Left lobe of liver (tissue), 2 donors: ENCODE data around the gene TRAM2. TPM values are rescaled to one million over a fixed set of nuclear protein-coding genes. Genes with fewer than 3 reads are reported as not detected.
"Not testable (repeated sequence)": the region's sequence is repeated elsewhere in the genome, so short reads cannot be mapped to it uniquely, and the experiment has no call there.

Experiments used
- ATAC-seq: fragments of 200-7000 bp; cut with Tn5 transposase; one replicate; pipeline ENCODE4 v1.9.1; 2020; ENCODE audit warnings: mild to moderate bottlenecking, moderate library complexity
- DNase-seq: peaks from one replicate; pipeline ENCODE4 v3.0.0-alpha.2; 2020; ENCODE audit warnings: low spot score
- total RNA-seq: library from RNA; stranded (reverse); gene quantifications from one replicate; pipeline ENCODE4 v1.2.1, GENCODE V29; 2021
- donor health status: DM: no; HTN: no; CAD: no; lungs with moderate emphysema.
- donor health status: DM: no; HTN: yes; CAD: no.

Gene TRAM2
- total RNA-seq, 1 donor from 2014 or later, result 17.3 TPM

DNA sequence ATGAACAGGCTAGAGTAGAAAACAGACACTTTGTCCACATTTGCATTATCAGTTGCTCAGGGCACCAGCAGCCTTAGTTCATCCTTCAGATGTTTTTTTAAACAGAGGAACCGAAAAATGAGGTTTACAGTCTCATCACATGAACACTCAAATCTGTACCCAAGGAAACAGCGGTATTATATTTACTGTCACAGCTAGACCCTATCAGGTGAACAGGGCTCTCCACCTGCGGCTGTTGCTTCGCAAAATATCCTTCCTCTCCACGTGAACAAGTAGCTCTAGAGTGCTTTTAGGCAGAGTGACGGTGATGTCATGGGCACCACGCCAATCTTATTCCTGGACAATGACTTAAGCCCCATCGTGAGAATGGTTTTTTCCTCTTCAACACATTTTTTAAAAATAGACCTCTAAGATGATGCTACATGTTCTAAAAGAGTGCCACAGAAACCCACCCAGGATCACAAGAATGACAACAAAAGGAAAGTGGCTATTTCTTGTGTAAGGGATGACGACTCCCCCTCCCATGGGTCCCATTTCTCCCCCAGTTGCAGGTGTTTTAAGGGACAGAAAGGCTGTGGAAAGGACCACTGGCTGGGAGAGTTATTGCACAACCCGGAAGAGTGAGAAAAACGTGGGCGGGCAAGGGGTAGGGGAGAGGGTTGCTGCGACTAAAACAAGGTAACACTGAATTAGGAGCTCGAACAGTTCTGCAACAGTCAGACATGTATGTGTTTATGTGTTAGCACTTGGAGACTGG is 79.0 kb downstream of the TRAM2 start:
- DNase-seq (no peak), ATAC-seq (no peak)

DNA sequence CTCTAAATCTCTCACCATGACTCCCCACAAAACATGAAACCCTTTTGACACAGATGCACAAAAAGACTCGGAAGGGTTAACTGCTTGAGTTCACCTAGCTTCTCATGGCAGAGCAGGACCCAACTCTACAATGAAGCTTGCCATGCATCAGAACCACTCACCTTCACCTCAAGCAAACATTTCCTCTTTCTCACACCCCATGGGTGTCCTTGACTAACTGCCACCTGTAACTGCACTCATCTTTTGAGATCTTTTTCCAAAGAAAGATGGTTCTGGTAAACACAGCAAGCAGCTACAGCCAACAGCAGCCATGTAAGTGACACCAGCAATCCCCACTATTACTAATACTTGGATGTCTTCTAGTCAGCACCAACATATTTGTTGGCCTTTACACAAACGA is 80.2 kb downstream of the TRAM2 start:
- ATAC-seq, result no peak

DNA sequence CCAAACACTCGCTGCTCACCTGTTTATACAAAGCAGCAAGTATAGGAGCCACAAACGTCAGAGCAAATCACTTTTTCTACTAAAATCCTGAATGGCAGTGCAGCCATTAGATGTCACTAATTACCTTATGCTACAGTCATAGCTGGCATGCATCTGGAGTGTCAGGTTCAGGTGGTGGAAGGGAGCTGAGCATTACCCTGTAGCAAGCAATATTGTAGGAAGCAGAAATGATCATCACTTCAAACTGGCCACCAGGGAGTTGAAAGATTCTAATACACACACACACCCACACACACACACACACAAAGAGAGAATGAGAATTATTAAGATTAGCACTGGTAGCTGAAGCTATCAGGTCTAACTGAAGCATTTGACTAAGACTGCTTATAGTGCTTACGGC is 80.9 kb downstream of the TRAM2 start:
- DNase-seq (no peak), ATAC-seq (peak; percentile 62)

More for the DNA sequence above, 80.2 kb downstream of the TRAM2 start:
- DNase-seq, result no peak

DNA sequence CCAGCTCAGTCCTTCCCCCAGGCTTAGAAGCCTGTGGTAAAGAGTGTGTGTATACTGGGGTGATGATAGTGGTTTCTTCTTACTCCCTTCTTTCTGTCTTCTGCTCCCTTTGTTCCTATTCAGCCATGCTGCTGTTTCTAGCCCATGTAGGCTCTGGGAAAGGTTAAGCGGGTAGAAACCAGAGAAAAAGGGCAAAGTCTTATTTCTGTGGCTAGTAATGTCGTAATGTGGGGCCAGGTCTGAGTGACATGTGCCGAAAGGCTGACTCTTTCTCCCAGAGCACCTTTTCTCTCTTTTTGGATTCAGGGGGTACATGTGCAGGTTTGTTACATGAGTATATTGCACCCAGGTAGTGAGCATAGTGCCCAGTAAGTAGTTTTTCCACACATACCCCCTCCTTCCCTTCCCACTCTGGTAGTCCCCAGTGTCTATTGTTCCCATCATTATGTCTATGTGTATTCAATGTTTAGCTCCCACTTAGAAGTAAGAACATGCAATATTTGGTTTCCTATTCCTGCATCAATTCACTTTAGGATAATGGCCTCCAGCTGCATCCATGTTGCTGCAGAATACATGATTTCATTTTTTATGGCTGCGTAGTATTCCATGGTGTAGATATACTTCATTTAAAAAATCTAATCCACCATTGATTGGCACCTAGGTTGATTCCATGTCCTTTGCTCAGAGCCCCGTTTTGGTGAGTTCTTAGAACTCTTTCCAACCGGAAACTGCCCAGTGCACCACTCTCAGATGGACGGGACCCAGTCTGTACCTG is 82.4 kb downstream of the TRAM2 start:
- peak; percentile 87 for ATAC-seq
- no peak for DNase-seq

DNA sequence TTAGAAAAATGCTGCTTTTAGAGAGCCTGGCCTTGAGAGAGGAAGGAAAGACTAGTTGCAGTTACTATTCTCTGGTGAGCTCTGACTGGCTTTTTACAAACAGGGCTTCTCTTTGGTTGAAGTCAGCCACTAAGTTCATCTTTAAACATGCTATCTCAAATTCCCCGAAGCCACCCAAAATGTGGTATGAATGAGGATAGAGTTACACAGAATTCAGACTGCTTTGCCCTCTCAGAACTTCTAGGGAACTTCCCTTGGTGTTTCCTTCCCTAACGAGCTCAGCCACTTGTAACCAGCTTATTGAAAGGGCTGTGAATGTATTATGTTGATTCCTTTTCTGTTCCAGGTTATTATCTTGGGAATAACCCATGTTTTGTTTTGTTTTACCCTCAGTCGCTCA is 83.2 kb downstream of the TRAM2 start:
- DNase-seq (no peak), ATAC-seq (no peak)

DNA sequence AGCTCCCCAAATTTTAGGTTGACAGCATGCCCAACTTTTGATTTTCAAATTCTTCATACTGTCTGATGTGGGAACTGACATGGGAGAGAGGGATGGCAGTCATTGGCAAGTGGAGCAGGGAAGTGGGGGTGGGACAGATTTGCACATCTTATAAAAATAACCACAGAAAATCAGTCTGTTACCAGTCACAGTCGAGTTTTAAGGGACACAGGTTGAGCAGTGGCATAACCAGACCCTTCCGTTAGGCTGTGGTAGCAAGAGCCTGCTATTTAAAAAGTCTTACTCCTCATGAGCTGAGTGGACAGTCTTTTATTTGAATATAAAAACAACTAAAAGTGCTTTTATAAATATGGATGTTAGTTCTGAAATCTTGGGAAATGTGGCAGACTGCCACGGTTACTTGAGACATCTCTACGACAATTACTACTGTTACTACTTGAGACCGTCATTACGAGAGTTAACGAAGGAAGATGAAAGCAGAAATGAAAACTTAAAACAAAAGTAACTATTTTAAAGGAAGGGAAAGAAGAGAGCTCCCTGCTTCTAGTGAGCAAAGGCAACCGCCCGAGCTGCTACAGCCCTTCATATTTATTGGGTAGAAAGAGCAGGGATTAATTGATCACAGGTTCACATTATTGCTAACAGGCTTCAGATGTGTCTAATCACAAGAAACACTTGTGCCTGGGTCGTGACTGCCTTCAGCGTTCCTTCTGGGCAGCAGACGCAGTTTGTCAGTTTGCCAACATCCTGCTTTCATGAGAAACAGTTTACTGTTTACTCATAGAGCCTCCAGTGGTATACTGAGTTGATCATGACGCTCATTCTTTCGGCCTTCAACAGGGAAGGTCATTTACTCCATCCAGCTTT is 85.4 kb downstream of the TRAM2 start:
- ATAC-seq (no peak), DNase-seq (no peak)

DNA sequence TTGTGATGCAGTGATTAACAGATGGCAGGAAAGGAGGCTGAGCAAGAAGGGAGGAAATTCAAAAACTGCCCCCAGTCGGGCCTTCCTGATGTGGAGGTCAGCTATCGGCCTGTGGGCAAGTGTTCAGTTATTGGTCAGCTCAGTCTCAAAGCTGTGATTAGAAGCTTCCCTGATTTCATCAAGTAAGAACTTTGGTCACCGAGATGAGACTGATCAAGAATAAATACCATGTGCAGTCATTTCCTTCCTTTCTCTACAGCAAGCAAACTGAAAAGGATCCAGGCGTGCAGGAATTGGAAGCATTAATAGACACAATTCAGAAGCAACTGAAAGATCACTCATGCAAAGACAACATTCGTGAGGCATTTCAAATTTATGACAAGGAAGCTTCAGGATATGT is 87.0 kb downstream of the TRAM2 start:
- no peak for DNase-seq
- ATAC-seq, result no peak

DNA sequence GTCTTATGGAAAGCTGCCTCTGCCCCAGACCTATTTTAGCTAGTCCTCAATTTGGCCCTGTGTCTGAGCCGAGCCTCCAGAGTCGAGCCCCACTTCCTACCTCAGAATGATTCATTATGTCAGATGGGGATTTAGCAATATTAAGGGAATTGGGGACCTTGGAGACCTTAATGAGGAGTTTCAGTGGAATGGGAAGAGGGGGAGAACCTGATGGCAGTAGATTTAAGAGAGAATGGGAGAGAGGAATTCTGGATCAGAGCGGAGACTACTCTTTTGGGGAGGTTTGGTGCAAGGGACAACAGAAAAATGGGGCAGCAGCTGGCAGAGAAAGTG is 93.2 kb downstream of the TRAM2 start:
- DNase-seq, result no peak
- no peak for ATAC-seq

DNA sequence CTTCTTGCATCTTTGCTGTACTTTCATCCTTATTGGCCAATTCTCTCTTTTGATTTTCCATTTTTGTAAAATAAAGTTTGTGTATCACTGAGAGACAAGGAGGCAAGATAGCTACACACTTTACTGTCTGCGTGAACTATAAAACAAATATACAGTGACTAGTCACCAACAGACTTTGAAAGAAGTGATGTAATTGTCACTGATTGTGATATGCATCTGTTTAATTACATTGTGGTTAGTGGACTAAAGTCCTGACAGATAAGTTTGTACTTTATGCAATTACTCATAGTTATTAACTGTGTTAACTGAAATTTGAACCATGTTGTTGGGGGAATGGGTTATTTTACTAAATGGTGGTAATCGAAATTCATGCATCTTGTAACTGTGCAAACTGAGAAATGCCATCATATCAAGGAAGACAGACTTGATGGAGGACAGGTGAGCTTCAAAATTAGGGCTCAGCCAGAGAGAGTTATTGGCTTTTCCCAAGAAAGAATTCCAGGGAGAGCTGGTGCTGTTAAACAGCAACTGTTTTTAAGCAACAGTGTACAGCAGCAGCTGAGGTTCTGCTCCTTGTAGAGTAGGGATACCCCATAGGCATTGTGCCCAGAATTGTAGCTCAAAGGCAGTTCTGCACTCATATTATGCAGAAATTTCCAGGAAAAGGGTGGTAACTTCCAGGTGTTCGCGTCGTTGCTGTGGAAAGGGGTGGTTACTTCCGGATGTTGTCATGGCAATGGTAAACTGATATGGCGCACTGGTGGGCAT is 93.8 kb downstream of the TRAM2 start:
- no peak for DNase-seq
- ATAC-seq, result no peak

DNA sequence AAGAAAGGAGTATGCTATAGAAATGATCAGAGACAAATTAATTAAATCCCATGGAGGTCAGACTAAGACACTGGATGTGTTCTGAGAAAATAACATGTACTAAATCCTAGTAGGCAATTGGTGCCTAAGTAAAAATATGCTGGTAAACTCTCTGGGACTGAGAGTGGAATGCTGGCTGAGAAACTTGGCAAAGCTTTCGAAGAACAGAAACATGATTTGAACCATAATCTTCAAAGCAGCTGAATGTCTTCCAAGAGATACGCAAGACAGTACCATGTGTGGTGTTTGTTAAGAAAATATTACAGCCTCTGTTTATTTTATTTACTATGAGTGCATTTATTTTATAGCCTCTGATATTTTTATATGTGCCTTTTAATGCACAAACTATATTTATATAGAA is 101.6 kb downstream of the TRAM2 start:
- no peak for ATAC-seq

DNA sequence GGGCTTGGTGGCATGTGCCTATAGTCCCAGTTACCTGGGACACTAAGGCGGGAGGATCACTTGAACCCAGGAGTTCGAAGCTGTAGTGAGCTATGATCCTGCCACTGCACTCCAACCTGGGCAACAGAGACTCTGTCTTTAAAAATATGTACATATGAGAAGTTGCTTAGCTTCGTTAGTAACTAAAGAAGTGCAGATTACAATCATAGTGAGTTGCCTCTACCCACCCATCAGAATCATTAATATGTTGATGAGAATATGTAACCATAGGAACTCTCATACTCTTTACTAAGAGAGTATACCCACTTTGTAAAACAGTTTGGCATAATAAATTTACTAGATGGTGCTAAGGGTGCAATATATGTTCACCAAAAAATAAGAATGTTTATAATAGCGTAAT is 102.7 kb downstream of the TRAM2 start:
- ATAC-seq, result no peak
- no peak for DNase-seq

More for the DNA sequence above, 101.6 kb downstream of the TRAM2 start:
- no peak for DNase-seq

DNA sequence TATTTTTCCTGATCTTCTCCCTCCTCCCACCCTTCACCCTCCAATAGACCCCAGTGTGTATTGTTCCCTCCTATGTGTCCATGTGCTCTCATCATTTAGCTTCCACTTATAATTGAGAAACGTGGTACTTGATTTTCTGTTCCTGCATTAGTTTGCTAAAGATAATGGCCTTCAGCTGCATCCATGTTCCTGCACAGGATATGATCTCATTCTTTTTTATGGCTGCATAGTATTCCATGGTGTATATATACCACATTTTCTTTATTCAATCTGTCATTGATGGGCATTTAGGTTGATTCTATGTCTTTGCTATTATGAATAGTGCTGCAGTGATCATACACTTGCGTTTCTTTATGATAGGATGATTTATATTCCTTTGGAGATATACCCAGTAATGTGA is 115.7 kb downstream of the TRAM2 start:
- not testable (repeated sequence) for DNase-seq, ATAC-seq

DNA sequence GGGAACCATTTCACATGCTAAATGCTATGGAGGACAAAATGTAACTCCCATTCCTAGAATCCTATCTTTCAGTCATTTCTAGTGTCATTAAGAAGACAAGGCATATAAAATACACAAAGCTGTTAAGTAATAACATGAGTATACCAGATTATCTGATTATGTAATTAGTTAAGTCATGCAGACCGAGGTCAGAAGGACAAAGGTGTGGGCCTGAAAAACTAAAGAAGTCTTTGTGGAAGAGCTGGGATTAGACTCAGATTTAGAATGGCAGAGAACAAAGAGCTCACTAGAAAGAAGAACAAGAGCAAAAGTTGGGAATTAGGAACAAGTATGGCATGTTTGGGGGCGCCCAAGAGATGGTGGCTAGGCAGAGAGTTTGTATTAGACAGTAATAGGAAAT is 119.8 kb downstream of the TRAM2 start:
- ATAC-seq (no peak), DNase-seq (no peak)

DNA sequence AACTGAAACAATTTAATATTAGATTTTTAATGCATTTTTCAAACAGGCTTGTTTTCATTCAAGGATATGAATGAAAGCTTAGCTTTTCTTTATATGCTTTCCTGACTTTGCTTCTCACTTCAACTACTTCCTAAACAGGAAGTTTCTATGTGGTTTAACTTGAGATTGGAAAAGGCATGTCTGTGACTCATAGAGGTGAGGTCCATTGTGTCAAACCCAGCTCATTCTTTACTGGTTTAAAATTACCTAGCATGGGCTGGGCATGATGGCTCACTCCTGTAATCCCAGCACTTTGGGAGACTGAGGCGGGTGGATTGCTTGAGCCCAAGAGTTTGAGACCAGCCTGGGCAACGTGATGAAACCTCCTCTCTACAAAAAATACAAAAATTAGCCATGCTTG is 122.3 kb downstream of the TRAM2 start:
- DNase-seq (no peak), ATAC-seq (no peak)

Other genes with a start within 250 kb of the TRAM2 start
- gene PAQR8, start 214.9 kb downstream of the TRAM2 start, total RNA-seq, result 0.75 TPM
- gene EFHC1, start 156.7 kb downstream of the TRAM2 start, total RNA-seq, result 3.9 TPM
- 28.5 TPM for gene TMEM14A, start 94.1 kb upstream of the TRAM2 start, total RNA-seq
- gene GSTA2, start 186.4 kb upstream of the TRAM2 start, total RNA-seq, result 45.2 TPM
- gene GSTA1, start 226.8 kb upstream of the TRAM2 start, total RNA-seq, result 811 TPM